A549 (cell line): ENCODE data around the gene NTNG2.

Source experiments
- REST ChIP-seq: fragments of 200-600 bp; sonication (generic); IDR thresholded peaks from 2 replicates; pipeline ENCODE4 v1.6.1; 2016; ENCODE audit warnings: antibody characterized with exemption, mild to moderate bottlenecking, moderate library complexity
- RFX5 ChIP-seq: fragments of 450-650 bp; IDR thresholded peaks from 2 replicates; pipeline ENCODE4 v1.7.1; 2014; ENCODE audit warnings: antibody characterized with exemption, mild to moderate bottlenecking, moderate library complexity
- TF ChIP-seq, protein P1 (sequence below): fragments of >200 bp; sonication (Bioruptor Twin); formaldehyde crosslinking; IDR thresholded peaks from 3 replicates; pipeline ENCODE4 v1.5.1; 2016

GRCh38 chr9:132157347-132158116, 4.3 kb upstream of the NTNG2 start:
- TF ChIP-seq, protein P1, sequence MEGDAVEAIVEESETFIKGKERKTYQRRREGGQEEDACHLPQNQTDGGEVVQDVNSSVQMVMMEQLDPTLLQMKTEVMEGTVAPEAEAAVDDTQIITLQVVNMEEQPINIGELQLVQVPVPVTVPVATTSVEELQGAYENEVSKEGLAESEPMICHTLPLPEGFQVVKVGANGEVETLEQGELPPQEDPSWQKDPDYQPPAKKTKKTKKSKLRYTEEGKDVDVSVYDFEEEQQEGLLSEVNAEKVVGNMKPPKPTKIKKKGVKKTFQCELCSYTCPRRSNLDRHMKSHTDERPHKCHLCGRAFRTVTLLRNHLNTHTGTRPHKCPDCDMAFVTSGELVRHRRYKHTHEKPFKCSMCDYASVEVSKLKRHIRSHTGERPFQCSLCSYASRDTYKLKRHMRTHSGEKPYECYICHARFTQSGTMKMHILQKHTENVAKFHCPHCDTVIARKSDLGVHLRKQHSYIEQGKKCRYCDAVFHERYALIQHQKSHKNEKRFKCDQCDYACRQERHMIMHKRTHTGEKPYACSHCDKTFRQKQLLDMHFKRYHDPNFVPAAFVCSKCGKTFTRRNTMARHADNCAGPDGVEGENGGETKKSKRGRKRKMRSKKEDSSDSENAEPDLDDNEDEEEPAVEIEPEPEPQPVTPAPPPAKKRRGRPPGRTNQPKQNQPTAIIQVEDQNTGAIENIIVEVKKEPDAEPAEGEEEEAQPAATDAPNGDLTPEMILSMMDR = no peak
- TF ChIP-seq RFX5 = no peak
- TF ChIP-seq REST = no peak
